ENCODE results near the gene SCLY. TPM values are rescaled to one million over a fixed set of nuclear protein-coding genes. Genes with fewer than 3 reads are reported as not detected.

Gene SCLY
- polyA plus RNA-seq, 3 donors, result 8.0 to 13.6 (median 11.5) TPM

GRCh38 chr2:238091436-238092060, 30.7 kb downstream of the SCLY start:
- H3K27ac ChIP-seq (ENCODE audit: low read depth, low read length), result no peak overlapping the region
- 91 to 94% (median 93%) methylated on average over 16 of the region's 16 CpGs for WGBS, 3 donors

GRCh38 chr2:238092486-238093035, 31.8 kb downstream of the SCLY start:
- 95 to 98% (median 95%) methylated on average over 12 of the region's 12 CpGs for WGBS, 3 donors
- H3K27ac ChIP-seq (ENCODE audit: low read depth, low read length), result no peak overlapping the region

GRCh38 chr2:238093181-238094140, 32.7 kb downstream of the SCLY start:
- no peak overlapping the region for H3K27ac ChIP-seq (ENCODE audit: low read depth, low read length)
- WGBS, 3 donors, result 86 to 91% (median 88%) methylated on average over 25 to 26 of the region's 26 CpGs

- no peak overlapping the region for H3K27ac ChIP-seq (ENCODE audit: low read depth, low read length)
- 86 to 95% (median 90%) methylated on average over 17 of the region's 17 CpGs for WGBS, 3 donors
Measured at GRCh38 chr2:238094438-238095022, 33.7 kb downstream of the SCLY start.

- WGBS, 3 donors, result 84 to 86% (median 85%) methylated on average over 7 of the region's 7 CpGs
- H3K27ac ChIP-seq (ENCODE audit: low read depth, low read length), result no peak overlapping the region
Measured at GRCh38 chr2:238095143-238095542, 34.3 kb downstream of the SCLY start.

GRCh38 chr2:238096311-238097011, 35.7 kb downstream of the SCLY start:
- H3K27ac ChIP-seq (ENCODE audit: low read depth, low read length), result no peak overlapping the region

GRCh38 chr2:238097201-238097987, 36.6 kb downstream of the SCLY start:
- H3K27ac ChIP-seq (ENCODE audit: low read depth, low read length), result no peak overlapping the region
- 75 to 88% (median 86%) methylated on average over 19 of the region's 19 CpGs for WGBS, 3 donors

More at GRCh38 chr2:238096311-238097011, 35.7 kb downstream of the SCLY start:
- 62 to 90% (median 86%) methylated on average over 22 of the region's 22 CpGs for WGBS, 3 donors

GRCh38 chr2:238097988-238098871, 37.4 kb downstream of the SCLY start:
- H3K27ac ChIP-seq (ENCODE audit: low read depth, low read length), result no peak overlapping the region
- WGBS, 3 donors, result 76 to 78% (median 77%) methylated on average over 35 to 37 of the region's 37 CpGs

GRCh38 chr2:238098901-238099713, 38.3 kb downstream of the SCLY start:
- 59 to 80% (median 64%) methylated on average over 17 of the region's 17 CpGs for WGBS, 3 donors
- H3K27ac ChIP-seq (ENCODE audit: low read depth, low read length), result no peak overlapping the region

- WGBS, 3 donors, result 82 to 93% (median 90%) methylated on average over 10 of the region's 10 CpGs
- H3K27ac ChIP-seq (ENCODE audit: low read depth, low read length), result no peak overlapping the region
Measured at GRCh38 chr2:238099714-238100048, 38.9 kb downstream of the SCLY start.

GRCh38 chr2:238100049-238100820, 39.4 kb downstream of the SCLY start, which contains the start of gene ESPNL:
Gene ESPNL (plus strand): TSS chr2:238100340. CDS start chr2:238100420, 80 bp downstream.
- 79 to 85% (median 82%) methylated on average over 34 to 38 of the region's 38 CpGs for WGBS, 3 donors
- H3K27ac ChIP-seq (ENCODE audit: low read depth, low read length), result no peak within 1 kb of the TSS

- 86 to 88% (median 86%) methylated on average over 28 of the region's 28 CpGs for WGBS, 3 donors
- H3K27ac ChIP-seq (ENCODE audit: low read depth, low read length), result no peak overlapping the region
Measured at GRCh38 chr2:238100821-238101771, 40.3 kb downstream of the SCLY start.

- 90 to 92% (median 91%) methylated on average over 29 to 30 of the region's 30 CpGs for WGBS, 3 donors
Measured at GRCh38 chr2:238101891-238102841, 41.4 kb downstream of the SCLY start.

More at GRCh38 chr2:238101891-238102841, 41.4 kb downstream of the SCLY start:
- H3K27ac ChIP-seq (ENCODE audit: low read depth, low read length), result no peak overlapping the region
